OCI-LY1 (cell line): ENCODE results near the gene ADAT2.
"Not testable (repeated sequence)": the region's sequence is repeated elsewhere in the genome, so short reads cannot be mapped to it uniquely, and the experiment has no call there.

Experiments
- H2AFZ ChIP-seq: fragments of 200-600 bp; sonication (generic), shearing (Covaris generic); 2 replicates; pipeline ENCODE4 v1.6.0; 2014; ENCODE audit warnings: antibody characterized with exemption, mild to moderate bottlenecking, low read length
- H3F3A ChIP-seq: fragments of 200-600 bp; sonication (generic), shearing (Covaris generic); 2 replicates; pipeline ENCODE4 v1.6.0; 2014; ENCODE audit warnings: mild to moderate bottlenecking, antibody characterized with exemption, low read length, moderate library complexity; ENCODE audit not compliant: insufficient read depth
- H3K27ac ChIP-seq: fragments of 200-600 bp; sonication (generic); 2 replicates; pipeline ENCODE4 v1.5.1; 2014; ENCODE audit warnings: low read length, mixed run types, mild to moderate bottlenecking, low read depth; ENCODE audit not compliant: poor library complexity, severe bottlenecking
- H3K27me3 ChIP-seq: fragments of 200-600 bp; sonication (generic); 2 replicates; pipeline ENCODE4 v1.6.0; 2014; ENCODE audit warnings: antibody characterized with exemption, mild to moderate bottlenecking, low read length, moderate library complexity; ENCODE audit not compliant: insufficient read depth
- H3K36me3 ChIP-seq: fragments of 200-600 bp; sonication (generic); 2 replicates; pipeline ENCODE4 v1.6.1; 2014; ENCODE audit warnings: mild to moderate bottlenecking, antibody characterized with exemption, low read length, moderate library complexity, mixed read lengths; ENCODE audit not compliant: insufficient read depth
- H3K4me1 ChIP-seq: fragments of 200-600 bp; sonication (generic); 2 replicates; pipeline ENCODE4 v1.5.1; 2014; ENCODE audit warnings: mild to moderate bottlenecking, low read length, moderate library complexity; ENCODE audit not compliant: insufficient read depth, severe bottlenecking
- H3K4me2 ChIP-seq: fragments of 200-600 bp; sonication (generic), shearing (Covaris generic); 2 replicates; pipeline ENCODE4 v1.6.1; 2014; ENCODE audit warnings: low read length
- H3K4me3 ChIP-seq: fragments of 200-600 bp; sonication (generic); 2 replicates; pipeline ENCODE4 v1.5.1; 2014; ENCODE audit warnings: low read length, low read depth, mild to moderate bottlenecking, mixed read lengths; ENCODE audit not compliant: poor library complexity, severe bottlenecking
- H3K79me2 ChIP-seq: fragments of 200-600 bp; shearing (Covaris generic); 2 replicates; pipeline ENCODE4 v1.6.1; 2016; ENCODE audit warnings: mixed run types, low read length, mixed read lengths; ENCODE audit not compliant: insufficient read depth
- H3K9ac ChIP-seq: fragments of 200-600 bp; sonication (generic), shearing (Covaris generic); 2 replicates; pipeline ENCODE4 v1.6.1; 2014; ENCODE audit warnings: mild to moderate bottlenecking, low read length, mixed read lengths
- H3K9me2 ChIP-seq: fragments of 200-600 bp; sonication (generic), shearing (Covaris generic); 2 replicates; pipeline ENCODE4 v1.6.1; 2014; ENCODE audit warnings: low read depth, mild to moderate bottlenecking, low read length, mixed read lengths
- H3K9me3 ChIP-seq: fragments of 200-600 bp; shearing (Covaris generic); 2 replicates; pipeline ENCODE4 v1.6.1; 2014; ENCODE audit warnings: low read length, mixed read lengths
- H4K20me1 ChIP-seq: fragments of 200-600 bp; sonication (generic), shearing (Covaris generic); 2 replicates; pipeline ENCODE4 v1.6.0; 2016; ENCODE audit warnings: mild to moderate bottlenecking, low read length; ENCODE audit not compliant: insufficient read depth
- EZH2 ChIP-seq: fragments of 200-600 bp; sonication (generic), shearing (Covaris generic); IDR thresholded peaks from 2 replicates; pipeline ENCODE4 v1.8.0; 2017; ENCODE audit warnings: borderline replicate concordance, mixed run types, mild to moderate bottlenecking, antibody characterized with exemption, low read length, moderate library complexity, mixed read lengths
- TF ChIP-seq, protein P1 (sequence below): fragments of 200-600 bp; sonication (generic), shearing (Covaris generic); IDR thresholded peaks from 2 replicates; pipeline ENCODE4 v1.5.1; 2017; ENCODE audit warnings: mild to moderate bottlenecking, antibody characterized with exemption, low read length, moderate library complexity, mixed read lengths

ADAT2 gene

DNA sequence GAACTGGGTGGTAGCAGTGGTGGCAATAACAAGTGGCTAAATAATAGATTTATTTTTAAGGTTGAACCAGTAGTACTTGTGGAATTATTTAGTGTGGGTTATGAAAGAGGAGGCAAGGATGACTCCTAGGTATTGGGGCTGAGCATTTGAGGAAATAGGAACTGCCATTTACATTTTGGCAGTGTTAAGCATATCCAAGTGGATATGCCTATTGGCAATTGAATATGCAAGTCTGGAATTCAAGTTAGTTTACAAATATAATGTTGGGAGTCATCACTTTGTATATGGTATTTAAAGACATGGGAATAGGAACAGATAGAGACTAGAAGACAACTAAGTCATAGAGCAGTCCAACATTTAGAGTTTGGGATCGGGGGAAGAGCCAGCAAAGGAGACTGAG is 26.1 kb upstream of the ADAT2 start:
- H3K9ac ChIP-seq: no peak overlapping the region
- H4K20me1 ChIP-seq: no peaks in the 10 kb centered on the region
- H3K4me3 ChIP-seq: no peak overlapping the region
- peaks cover 61% of the 10 kb centered on the region for H3K36me3 ChIP-seq
- no peaks in the 10 kb centered on the region for H3K9me2 ChIP-seq
- H3K27ac ChIP-seq: no peak overlapping the region
- H3K4me2 ChIP-seq: no peak overlapping the region
- H3K9me3 ChIP-seq: no peaks in the 10 kb centered on the region
- H3K79me2 ChIP-seq: no peaks in the 10 kb centered on the region
- no peaks in the 10 kb centered on the region for H3K27me3 ChIP-seq
- H2AFZ ChIP-seq: no peak overlapping the region
- H3K4me1 ChIP-seq: no peaks in the 10 kb centered on the region
- TF ChIP-seq, protein P1, sequence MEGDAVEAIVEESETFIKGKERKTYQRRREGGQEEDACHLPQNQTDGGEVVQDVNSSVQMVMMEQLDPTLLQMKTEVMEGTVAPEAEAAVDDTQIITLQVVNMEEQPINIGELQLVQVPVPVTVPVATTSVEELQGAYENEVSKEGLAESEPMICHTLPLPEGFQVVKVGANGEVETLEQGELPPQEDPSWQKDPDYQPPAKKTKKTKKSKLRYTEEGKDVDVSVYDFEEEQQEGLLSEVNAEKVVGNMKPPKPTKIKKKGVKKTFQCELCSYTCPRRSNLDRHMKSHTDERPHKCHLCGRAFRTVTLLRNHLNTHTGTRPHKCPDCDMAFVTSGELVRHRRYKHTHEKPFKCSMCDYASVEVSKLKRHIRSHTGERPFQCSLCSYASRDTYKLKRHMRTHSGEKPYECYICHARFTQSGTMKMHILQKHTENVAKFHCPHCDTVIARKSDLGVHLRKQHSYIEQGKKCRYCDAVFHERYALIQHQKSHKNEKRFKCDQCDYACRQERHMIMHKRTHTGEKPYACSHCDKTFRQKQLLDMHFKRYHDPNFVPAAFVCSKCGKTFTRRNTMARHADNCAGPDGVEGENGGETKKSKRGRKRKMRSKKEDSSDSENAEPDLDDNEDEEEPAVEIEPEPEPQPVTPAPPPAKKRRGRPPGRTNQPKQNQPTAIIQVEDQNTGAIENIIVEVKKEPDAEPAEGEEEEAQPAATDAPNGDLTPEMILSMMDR: no peak
- no peaks in the 10 kb centered on the region for H3F3A ChIP-seq

DNA sequence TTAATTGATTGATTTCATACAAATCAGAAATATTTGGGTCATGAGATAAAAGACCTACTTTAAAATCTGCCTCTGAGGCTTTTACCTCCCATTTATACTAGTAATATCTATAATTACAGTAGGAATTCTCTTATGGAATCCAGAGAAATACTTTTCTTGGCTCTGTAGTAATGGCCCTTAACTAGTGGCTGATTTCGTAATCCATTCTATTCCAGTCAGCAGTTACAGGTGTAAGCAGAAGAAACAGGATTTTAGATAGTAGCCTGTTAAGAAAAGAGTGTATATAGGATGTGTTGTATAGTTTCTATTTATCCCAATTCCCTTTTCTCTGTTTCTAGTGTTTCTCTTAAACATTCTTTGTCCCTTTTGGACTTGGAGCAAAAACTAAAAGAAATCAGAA is 21.3 kb upstream of the ADAT2 start:
- Histone ChIP-seq H3K4me1 (no peaks in the 10 kb centered on the region), H3K4me3 (no peak overlapping the region), H3K27me3 (no peaks in the 10 kb centered on the region), H4K20me1 (no peaks in the 10 kb centered on the region), H2AFZ (no peak overlapping the region), H3K27ac (no peak overlapping the region), H3F3A (no peaks in the 10 kb centered on the region), H3K36me3 (peaks cover 38% of the 10 kb centered on the region), H3K9me3 (no peaks in the 10 kb centered on the region), H3K9ac (no peak overlapping the region), H3K9me2 (no peaks in the 10 kb centered on the region), H3K79me2 (no peaks in the 10 kb centered on the region), H3K4me2 (no peak overlapping the region)
- no peak for TF ChIP-seq EZH2
- TF ChIP-seq, protein P1: no peak

DNA sequence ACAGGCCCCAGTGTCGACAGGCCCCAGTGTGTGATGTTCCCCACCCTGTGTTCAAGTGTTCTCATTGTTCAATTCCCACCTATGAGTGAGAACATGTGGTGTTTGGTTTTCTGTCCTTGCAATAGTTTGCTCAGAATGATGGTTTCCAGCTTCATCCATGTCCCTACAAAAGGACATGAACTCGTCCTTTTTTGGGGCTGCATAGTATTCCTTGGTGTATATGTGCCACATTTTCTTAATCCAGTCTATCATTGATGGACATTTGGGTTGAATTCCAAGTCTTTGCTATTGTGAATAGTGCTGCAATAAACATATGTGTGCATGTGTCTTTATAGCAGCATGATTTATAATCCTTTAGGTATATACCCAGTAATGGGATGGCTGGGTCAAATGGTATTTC is 18.3 kb upstream of the ADAT2 start:
- not testable (repeated sequence) for H3K4me1 ChIP-seq, H3K9ac ChIP-seq, H3K27me3 ChIP-seq, H3K27ac ChIP-seq, H3F3A ChIP-seq, H2AFZ ChIP-seq, H3K4me2 ChIP-seq, H3K79me2 ChIP-seq, H3K4me3 ChIP-seq, H4K20me1 ChIP-seq, H3K9me3 ChIP-seq, H3K9me2 ChIP-seq
- H3K36me3 ChIP-seq: peaks cover 26% of the 10 kb centered on the region

DNA sequence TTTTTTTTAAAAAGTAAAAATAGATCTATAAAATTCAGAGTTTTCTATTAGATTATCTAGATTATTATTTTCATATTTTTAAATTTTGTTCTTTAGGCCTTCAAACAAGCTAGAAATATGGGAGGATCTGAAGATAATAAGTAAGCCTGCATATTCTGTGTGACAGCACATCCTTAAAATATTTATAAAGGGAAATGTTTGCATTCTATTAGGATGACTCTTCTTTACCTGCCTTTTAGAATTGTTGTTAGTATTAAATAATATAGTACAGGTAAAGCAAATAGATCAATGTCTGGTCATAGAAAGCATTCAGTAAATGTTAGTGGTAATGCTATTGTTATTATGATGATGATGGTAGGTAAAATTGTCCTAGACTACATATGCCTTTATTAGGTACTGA is 17.5 kb upstream of the ADAT2 start:
- Histone ChIP-seq H4K20me1 (no peaks in the 10 kb centered on the region), H3K9me3 (no peaks in the 10 kb centered on the region), H2AFZ (no peak overlapping the region), H3K9me2 (no peaks in the 10 kb centered on the region), H3F3A (no peaks in the 10 kb centered on the region), H3K9ac (no peak overlapping the region), H3K4me1 (no peaks in the 10 kb centered on the region), H3K27ac (no peak overlapping the region), H3K36me3 (peaks cover 25% of the 10 kb centered on the region), H3K4me3 (no peak overlapping the region), H3K4me2 (no peak overlapping the region), H3K79me2 (no peaks in the 10 kb centered on the region), H3K27me3 (no peaks in the 10 kb centered on the region)
- TF ChIP-seq EZH2: no peak
- TF ChIP-seq, protein P1: no peak
